HG02938 (cell line): ENCODE measurements around the gene ARHGAP24.
A peak's percentile ranks its signal among the peaks of the same experiment; 100 is the strongest.
"Not testable (repeated sequence)": the region's sequence is repeated elsewhere in the genome, so short reads cannot be mapped to it uniquely, and the experiment has no call there.

Experiments
- ATAC-seq: cut with Tn5 transposase; IDR thresholded peaks from one replicate; pipeline ENCODE4 v1.9.1; 2021; ENCODE audit warnings: mild to moderate bottlenecking, moderate library complexity; ENCODE audit not compliant: unreplicated experiment

The ARHGAP24 gene

DNA sequence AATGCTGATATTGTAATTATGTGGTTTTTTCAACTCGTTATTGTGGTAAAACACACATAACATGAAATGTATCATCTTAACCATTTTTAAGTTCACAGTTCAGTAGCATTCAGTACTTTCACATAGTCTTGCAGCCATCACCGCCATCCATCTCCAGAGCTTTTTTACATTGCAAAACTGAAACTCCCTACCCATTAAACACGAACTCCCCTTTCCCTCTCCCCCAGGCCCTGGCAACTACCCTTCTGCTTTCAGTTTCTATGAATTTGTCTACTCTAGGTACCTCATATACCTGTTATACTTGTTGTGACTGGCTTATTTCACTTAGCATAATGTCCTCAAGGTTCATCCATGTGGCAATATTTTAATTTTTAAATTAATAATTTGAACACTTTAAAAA lies 504.3 kb downstream of the ARHGAP24 start:
- ATAC-seq = peak; percentile 96

DNA sequence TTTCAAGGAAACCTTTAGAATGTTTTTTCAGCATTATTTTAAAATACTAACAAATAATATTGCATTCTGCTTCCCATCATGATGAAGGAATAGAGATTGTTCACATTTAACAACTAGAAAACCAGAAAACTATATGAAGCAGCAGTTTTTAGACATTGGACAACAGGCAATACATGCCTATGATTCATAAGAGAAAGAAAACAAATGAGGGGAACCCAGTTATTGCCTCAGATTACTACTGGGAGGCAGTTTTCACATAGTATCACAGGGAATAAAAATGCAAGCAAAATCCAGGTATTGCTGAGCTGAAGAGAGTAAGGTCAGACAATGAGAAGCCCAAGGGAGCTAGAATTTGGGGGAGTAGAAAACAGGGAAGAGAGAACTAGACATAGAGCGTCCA lies 511.3 kb downstream of the ARHGAP24 start:
- ATAC-seq = no peak

DNA sequence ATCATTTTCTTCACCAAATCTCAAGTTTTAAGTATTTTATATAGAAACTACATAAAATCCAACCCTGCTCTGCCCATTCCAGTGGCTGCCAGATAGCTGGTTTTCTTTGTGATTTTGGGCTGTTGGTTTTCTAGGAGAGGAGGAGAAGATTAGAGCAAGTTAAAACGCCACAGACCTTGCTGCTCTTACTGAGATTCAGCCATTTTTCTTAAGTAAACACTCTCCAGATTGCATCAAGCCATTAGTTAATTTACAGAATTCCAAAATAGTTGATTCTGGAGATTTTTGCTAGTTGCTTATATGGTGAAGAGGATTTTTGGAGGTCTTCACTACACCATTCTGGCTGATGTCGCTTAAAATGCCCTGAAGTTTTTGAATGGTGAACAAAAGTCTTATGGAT lies 518.7 kb downstream of the ARHGAP24 start:
- ATAC-seq = no peak

DNA sequence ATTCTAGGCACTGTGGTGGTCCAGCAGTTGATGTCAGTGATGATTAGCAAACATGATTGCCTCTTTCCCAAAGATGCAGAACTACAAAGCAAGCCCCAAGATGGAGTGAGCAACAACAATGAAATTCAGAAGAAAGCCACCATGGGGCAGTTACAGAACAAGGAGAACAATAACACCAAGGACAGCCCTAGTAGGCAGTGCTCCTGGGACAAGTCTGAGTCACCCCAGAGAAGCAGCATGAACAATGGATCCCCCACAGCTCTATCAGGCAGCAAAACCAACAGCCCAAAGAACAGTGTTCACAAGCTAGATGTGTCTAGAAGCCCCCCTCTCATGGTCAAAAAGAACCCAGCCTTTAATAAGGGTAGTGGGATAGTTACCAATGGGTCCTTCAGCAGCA lies 519.6 kb downstream of the ARHGAP24 start:
- no peak for ATAC-seq

DNA sequence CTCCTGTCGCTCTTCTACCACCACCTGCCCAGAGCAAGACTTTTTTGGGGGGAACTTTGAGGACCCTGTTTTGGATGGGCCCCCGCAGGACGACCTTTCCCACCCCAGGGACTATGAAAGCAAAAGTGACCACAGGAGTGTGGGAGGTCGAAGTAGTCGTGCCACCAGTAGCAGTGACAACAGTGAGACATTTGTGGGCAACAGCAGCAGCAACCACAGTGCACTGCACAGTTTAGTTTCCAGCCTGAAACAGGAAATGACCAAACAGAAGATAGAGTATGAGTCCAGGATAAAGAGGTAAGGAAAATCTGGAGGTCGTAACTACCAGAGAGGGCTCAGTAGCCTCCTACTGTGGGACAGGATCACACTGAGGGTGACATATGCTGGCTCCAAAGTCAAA lies 520.4 kb downstream of the ARHGAP24 start:
- peak; percentile 71 for ATAC-seq

DNA sequence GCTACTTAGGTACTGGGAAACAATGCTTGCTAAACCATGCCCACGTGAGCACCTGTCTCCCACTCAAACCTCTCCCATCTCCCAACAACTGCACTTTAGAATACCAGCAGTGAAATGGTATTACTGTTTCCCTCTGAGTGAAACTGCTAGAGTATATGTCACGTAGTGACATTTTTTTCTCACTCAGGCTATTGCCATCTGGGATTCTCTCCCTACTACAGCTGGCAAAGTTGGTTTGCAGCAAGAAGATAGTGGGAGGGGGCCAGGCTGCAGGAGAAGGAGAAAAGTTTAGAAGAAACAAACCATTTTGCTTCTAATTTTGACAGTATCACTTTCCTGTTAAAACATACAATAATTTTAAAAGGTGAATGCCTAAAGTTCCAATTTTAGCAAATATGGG lies 526.6 kb downstream of the ARHGAP24 start:
- no peak for ATAC-seq

DNA sequence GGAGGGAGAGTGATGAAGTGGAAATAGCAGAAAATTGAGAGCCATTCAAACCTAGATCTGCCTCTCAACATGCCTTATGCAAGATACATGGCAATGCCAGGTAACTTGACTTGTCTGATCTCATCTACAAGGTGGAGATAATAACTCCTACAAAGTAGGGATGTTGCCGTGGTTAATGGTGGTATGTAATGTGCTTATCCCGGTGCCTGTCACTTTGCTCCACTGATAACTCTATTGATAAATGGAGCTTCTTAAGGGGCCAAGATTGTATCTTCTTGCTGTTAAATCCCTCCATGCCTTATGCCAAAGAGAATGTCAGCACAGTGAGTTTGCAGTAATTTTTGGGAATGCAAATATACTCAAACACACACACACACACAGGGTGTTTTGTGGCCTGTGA lies 529.1 kb downstream of the ARHGAP24 start:
- ATAC-seq = no peak

DNA sequence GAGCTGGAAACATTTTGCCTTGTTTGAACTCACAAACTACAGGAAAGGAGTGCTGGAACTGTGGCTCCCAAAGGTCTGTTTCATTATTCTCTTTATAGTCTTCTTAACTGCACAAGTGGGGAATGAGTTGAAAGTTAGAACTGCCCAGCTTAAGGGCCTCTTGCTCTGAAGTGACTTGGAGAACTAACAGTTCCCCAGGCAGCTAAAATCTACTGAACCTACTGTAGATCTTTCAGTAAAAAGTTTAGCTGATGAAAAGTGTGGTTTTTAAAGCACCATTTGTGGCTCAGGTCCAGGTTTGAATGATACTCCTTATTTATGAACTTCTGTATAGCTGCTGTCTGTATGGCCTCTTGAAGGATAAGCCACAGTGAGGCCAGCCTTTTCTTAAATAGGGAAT lies 531.1 kb downstream of the ARHGAP24 start:
- ATAC-seq = no peak

DNA sequence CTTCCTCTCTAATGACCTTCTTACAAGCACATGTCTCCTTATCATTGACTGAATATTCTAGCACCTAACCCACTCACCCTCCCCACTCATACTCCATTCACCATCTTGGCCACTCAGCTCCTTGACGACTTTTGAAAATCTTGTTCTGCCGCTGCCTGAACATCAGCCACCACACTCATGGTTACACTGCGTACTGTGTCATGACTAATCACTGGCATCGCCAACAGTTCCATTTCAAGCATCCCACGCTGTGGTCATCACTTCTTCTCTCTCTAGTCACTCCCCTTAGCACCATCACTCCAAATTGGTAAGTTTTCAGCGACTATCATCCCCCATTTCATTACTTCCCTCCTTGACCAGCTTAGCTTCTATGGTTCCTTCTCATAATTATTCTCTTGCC lies 532.1 kb downstream of the ARHGAP24 start:
- ATAC-seq = no peak

DNA sequence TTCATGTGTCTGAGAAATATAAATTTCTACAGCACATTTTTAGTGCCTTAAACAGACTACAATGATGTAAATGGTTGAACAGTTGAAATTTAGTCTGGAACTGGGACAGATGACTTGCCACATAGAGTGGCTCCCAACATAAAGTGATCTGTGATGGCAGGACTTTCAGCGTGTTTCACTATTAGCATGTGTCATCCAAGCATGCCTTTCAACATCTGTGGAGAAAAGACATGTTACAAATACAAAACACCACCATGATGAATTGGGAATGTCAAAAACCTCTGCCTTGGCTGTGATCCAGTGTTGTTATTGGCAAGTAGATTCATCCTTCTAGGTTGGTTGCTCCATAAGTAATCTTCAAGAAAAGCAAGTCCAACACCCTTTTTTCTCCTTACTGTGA lies 536.2 kb downstream of the ARHGAP24 start:
- no peak for ATAC-seq

DNA sequence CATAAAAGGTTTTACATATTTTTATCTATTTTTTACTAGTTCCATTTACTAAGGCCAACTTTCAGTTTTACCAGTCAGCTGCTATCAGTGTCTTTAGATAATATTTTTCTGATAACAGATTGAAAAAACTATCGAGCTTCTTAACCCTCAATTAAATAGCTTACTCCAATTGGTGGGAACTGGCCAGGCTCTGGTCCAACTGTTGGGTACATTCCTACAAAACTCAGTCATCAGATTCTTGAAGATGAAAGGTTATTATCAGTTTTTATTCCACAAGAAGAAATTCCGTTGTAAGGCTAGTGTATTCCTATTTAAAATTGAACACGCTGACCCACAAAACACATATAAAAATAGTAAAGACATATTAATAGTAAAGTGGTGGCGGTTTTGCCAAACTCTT lies 538.7 kb downstream of the ARHGAP24 start:
- no peak for ATAC-seq

DNA sequence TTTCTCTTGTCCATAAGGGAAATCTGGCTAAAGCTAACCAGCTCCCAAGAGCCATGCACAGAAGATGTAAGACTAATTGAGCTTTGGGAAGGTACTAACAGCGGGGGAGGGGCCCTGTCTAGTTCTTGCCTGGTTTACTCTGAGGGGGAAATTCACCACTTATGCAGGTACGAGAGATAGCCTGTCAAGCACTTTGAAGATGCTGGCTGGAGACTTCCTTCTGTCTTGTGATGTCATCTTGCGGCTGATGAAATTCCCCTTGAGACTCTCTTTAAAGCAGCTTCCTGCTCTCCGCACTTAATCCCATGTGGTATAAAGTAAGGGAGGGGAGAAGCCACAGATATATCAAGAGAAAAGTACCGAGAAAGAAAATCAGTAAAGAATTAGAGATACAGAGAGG lies 539.6 kb downstream of the ARHGAP24 start:
- peak; percentile 82 for ATAC-seq

DNA sequence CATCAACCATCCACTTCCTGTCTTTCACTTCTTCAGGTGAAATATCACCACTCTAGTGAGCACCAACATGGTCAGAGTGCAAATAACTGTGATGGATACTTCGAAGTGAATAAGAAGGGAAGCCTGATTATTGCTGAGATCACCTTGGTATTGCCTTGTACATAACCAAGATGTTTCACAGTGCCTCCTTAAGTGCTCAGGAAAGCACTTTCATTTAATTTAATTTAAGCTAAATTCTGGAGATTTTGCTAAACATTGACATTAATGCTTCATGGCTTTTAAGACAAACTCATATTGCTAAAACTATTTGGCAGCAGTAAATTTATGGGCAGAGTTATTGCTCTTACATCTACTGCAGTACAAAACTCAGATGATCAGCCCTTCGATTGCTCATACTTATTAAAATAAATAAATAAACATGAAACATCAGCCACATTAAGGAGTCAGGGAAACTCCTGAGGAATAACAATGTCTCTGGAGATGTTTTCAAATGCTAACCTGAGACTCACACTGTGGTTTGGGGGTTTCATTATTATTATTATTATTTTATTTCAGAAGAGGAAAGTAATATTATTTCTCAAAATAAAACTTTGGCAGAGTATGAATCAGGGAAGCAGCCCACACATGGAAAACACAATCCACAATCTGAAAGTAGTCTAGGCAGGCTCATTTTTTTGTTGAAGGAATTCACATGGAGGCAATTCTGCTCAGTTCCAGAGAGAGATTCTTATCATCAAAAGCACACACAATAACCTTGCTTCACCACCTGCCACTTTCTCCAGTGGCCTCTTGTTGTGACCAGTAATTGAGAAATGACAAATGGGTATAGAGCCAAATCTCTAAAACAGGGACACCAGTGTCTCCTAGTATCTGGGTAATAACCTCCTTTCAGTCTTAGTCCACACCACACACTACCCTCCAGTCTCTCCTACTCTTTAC lies 540.7 kb downstream of the ARHGAP24 start:
- ATAC-seq = no peak

DNA sequence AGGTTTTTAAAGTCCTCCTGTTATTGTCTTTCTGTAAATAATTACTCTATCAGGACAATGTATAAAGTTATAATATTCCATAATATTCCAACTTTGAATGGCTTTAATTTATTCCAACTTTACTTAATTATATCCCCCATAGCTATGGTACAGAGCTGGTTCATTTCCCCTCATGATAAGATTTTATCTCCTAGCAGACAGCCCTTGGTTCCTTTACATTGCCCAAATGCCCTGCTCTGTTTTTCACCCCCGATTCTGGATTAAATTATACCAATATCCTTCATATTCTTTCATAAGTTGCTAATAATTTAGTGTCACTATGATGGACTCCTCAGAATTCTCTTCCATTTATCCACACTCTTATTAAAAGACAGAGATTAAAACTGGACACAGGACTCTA lies 544.4 kb downstream of the ARHGAP24 start:
- ATAC-seq = no peak

DNA sequence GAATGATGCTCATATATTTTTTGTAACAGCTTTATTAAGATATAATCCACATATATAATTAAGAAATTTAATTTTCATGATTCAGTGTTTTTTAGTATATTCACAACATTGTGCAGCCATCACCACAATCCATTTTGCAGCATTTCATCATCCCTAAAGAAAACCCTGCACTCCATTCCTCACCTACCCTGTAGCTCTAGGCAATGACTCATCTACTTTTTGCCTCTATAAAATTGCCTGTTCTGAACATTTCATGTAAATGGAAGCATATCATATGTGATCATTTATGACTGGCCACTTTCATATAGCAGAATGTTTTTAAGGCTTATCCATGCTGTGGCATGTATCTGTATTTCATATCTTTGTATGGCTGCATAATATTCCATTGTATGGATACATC lies 545.0 kb downstream of the ARHGAP24 start:
- no peak for ATAC-seq

DNA sequence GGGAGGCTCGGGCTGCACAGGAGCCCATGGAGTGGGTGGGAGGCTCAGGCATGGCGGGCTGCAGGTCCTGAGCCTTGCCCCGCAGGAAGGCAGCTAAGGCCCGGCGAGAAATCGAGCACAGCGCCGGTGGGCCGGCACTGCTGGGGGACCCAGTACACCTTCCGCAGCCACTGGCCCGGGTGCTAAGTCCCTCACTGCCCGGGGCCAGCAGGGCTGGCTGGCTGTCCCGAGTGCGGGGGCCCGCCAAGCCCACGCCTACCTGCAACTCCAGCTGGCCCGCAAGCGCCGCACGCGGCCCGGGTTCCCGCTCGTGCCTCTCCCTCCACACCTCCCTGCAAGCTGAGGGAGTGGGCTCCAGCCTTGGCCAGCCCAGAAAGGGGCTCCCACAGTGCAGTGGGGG lies 546.7 kb downstream of the ARHGAP24 start:
- not testable (repeated sequence) for ATAC-seq

DNA sequence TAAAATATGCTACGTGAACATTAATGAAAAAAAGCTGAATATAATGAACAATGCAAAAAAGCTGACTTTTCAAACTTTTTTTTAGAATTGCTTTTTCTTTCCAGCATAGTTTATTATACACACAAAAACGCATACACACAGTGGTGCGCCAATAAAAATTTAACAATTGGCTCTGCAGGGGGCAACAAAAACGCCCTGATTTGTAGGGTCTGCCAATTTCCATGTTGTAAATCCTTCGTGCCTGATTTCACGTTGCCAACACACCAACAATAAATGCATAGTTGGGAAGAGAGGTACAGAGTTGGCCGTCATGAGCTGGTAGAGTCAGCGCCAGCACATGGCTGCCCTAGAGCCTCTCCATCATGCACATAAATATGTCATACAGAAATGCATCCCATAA lies 551.8 kb downstream of the ARHGAP24 start:
- ATAC-seq = no peak

DNA sequence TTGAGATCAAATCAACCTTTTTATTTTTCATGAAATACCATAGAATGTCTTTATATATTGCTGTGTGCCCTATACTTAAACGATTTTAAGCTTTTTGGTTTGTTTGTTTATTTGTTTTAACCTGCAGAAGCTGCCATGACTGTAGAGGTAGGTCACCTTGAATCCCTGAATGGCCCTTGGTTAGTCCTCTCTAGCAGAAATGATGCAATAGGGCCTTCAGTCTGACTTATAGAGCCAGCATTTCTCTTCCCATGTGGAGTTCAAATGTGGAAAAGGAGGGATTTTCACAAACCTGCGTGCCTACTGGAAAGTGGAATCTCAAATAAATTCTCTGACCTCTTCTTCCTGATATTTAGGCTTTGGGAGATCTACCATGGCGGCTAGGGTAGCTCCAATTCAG lies 557.0 kb downstream of the ARHGAP24 start:
- no peak for ATAC-seq

DNA sequence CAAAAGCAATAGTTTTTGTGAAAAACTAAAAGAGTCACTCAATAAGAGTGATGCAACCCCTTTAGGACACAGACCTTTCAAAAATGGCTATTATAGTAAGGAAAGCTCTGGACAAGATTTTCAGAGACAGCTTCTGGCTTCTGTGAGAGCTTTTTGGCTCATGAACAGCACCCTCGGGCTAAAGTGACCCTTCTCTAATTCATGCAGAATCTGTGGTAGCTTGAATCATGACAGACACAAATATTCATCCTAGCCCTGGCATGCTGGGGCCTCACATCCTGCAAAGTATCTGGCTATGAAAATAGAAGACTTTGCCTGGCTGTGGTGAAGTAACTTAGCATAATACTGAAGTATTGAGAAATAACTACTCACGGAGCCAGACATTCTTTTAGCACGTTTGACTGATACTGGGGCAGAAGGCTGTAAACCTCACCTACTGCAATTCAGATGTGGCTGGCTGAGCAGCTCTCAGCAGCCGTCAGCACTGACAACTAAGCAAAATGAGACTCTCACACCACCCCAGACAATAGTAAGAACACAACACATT lies 557.6 kb downstream of the ARHGAP24 start:
- no peak for ATAC-seq

DNA sequence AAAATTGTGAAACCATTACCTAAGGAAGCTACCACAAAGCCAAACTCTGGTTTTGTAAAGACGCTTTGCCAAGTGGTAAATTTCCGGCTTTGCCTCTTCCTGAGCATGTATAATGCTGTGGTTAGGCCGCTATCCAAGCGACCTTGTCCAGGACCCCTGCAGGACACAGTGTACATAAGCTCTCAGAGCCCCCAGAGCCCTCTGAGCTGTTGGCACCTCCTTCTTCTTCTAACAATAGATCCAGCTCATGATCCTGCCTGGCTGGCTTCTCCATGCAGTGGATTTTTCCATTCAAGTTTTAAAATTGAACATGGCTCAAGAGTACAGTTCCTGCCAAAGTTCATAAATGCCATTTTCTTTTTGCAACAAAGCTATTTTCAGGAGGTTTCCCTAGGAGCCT lies 558.2 kb downstream of the ARHGAP24 start:
- ATAC-seq = no peak

DNA sequence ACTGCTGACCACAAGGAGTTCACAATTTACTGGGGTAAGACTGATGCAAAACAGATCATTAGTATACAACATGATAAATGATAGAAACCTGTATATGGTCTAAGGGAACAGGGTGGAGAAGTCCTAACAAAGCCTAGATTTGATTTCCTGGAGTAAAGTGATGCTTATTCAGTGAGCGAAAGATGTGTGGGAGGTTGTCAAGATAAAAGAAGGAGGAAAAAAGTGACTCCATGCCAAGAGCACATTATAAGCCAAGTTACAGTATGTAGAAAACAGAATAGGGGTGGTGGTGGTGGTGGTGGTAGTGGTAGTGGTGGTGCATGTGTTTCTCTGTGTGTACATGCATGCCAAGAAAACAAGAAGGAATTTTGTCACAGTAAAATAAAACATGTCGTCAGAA lies 559.7 kb downstream of the ARHGAP24 start:
- ATAC-seq = no peak

DNA sequence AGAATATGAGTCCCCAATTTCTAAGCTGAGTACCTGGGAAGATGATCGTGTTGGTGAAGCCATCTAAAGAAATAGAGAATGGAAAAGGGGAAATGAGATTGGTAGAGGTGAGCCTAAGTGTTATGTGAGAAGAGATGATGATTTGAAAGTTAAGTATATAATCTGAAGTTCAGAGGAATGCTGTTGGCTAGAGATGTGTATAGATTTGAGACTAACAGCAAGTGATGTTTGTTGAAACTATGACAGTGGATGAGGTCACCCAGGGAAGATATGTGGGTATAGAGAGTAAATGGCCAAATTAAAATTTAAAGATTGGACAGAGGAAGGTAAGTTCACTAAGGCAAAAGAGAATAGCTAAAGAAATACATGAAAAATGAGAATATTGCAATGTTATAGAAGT lies 560.7 kb downstream of the ARHGAP24 start:
- no peak for ATAC-seq

DNA sequence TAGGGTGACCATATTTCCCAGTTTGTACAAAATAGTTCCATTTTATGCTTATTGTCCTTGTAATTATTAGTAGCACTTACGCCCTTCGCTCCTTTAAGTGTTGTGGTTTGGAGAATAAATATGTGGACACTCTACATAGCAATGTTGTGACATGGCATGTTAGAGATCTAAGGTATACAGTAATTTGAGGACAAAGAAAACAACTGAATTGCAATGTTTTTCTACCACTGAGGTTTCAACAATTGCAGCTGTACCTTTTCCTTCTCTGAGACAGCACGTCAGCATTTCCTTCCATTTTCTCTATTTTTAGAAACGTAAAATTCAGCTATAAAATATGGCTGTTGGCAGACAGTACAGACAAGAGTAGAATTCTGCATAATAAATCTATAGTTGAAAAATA lies 561.8 kb downstream of the ARHGAP24 start:
- ATAC-seq = no peak
